ENCODE measurements around the gene SLC7A9.

SLC7A9 gene

GRCh38 chr19:32819419-32820400 is 49.9 kb downstream of the SLC7A9 start:
- H3K9me3 ChIP-seq (ENCODE audit: control insufficient read depth, insufficient read depth, low read length) = no peaks in the 10 kb centered on the region
- no peaks in the 10 kb centered on the region for H3K27me3 ChIP-seq (ENCODE audit: control insufficient read depth, insufficient read depth, low read length)
- no peak overlapping the region for H3K9ac ChIP-seq (ENCODE audit: low read depth, low read length)
- no peak overlapping the region for H3K4me3 ChIP-seq (ENCODE audit: low read depth, low read length)
- H3K4me1 ChIP-seq (ENCODE audit: control insufficient read depth, insufficient read depth, low read length) = peaks cover 14% of the 10 kb centered on the region
- H3K36me3 ChIP-seq (ENCODE audit: control insufficient read depth, insufficient read depth, low read length) = no peaks in the 10 kb centered on the region

- Histone ChIP-seq H3K9ac (ENCODE audit: low read depth, low read length) (no peak overlapping the region), H3K4me3 (ENCODE audit: low read depth, low read length) (no peak overlapping the region), H3K36me3 (ENCODE audit: control insufficient read depth, insufficient read depth, low read length) (no peaks in the 10 kb centered on the region), H3K4me1 (ENCODE audit: control insufficient read depth, insufficient read depth, low read length) (peaks cover 13% of the 10 kb centered on the region), H3K9me3 (ENCODE audit: control insufficient read depth, insufficient read depth, low read length) (no peaks in the 10 kb centered on the region), H3K27me3 (ENCODE audit: control insufficient read depth, insufficient read depth, low read length) (no peaks in the 10 kb centered on the region)
These were observed 51.0 kb downstream of the SLC7A9 start for GRCh38 chr19:32818536-32818935.

- Histone ChIP-seq H3K9me3 (ENCODE audit: control insufficient read depth, insufficient read depth, low read length) (no peaks in the 10 kb centered on the region), H3K4me1 (ENCODE audit: control insufficient read depth, insufficient read depth, low read length) (peaks cover 13% of the 10 kb centered on the region), H3K4me3 (ENCODE audit: low read depth, low read length) (no peak overlapping the region), H3K9ac (ENCODE audit: low read depth, low read length) (no peak overlapping the region), H3K36me3 (ENCODE audit: control insufficient read depth, insufficient read depth, low read length) (no peaks in the 10 kb centered on the region), H3K27me3 (ENCODE audit: control insufficient read depth, insufficient read depth, low read length) (no peaks in the 10 kb centered on the region)
These were observed 51.7 kb downstream of the SLC7A9 start for GRCh38 chr19:32817569-32818476.

GRCh38 chr19:32816555-32817099 is 52.9 kb downstream of the SLC7A9 start:
- H3K27me3 ChIP-seq (ENCODE audit: control insufficient read depth, insufficient read depth, low read length) = no peaks in the 10 kb centered on the region
- H3K4me1 ChIP-seq (ENCODE audit: control insufficient read depth, insufficient read depth, low read length) = peaks cover 13% of the 10 kb centered on the region
- no peak overlapping the region for H3K9ac ChIP-seq (ENCODE audit: low read depth, low read length)
- no peaks in the 10 kb centered on the region for H3K9me3 ChIP-seq (ENCODE audit: control insufficient read depth, insufficient read depth, low read length)
- H3K36me3 ChIP-seq (ENCODE audit: control insufficient read depth, insufficient read depth, low read length) = no peaks in the 10 kb centered on the region
- H3K4me3 ChIP-seq (ENCODE audit: low read depth, low read length) = no peak overlapping the region

GRCh38 chr19:32814624-32815023 is 54.9 kb downstream of the SLC7A9 start:
- Histone ChIP-seq H3K9me3 (ENCODE audit: control insufficient read depth, insufficient read depth, low read length) (no peaks in the 10 kb centered on the region), H3K4me3 (ENCODE audit: low read depth, low read length) (no peak overlapping the region), H3K36me3 (ENCODE audit: control insufficient read depth, insufficient read depth, low read length) (no peaks in the 10 kb centered on the region), H3K9ac (ENCODE audit: low read depth, low read length) (no peak overlapping the region), H3K4me1 (ENCODE audit: control insufficient read depth, insufficient read depth, low read length) (peaks cover 13% of the 10 kb centered on the region), H3K27me3 (ENCODE audit: control insufficient read depth, insufficient read depth, low read length) (no peaks in the 10 kb centered on the region)

- Histone ChIP-seq H3K4me1 (ENCODE audit: control insufficient read depth, insufficient read depth, low read length) (peaks cover 13% of the 10 kb centered on the region), H3K27me3 (ENCODE audit: control insufficient read depth, insufficient read depth, low read length) (no peaks in the 10 kb centered on the region), H3K4me3 (ENCODE audit: low read depth, low read length) (no peak overlapping the region), H3K36me3 (ENCODE audit: control insufficient read depth, insufficient read depth, low read length) (no peaks in the 10 kb centered on the region), H3K9me3 (ENCODE audit: control insufficient read depth, insufficient read depth, low read length) (no peaks in the 10 kb centered on the region), H3K9ac (ENCODE audit: low read depth, low read length) (no peak overlapping the region)
These were observed 55.6 kb downstream of the SLC7A9 start for GRCh38 chr19:32813862-32814425.

- peaks cover 13% of the 10 kb centered on the region for H3K4me1 ChIP-seq (ENCODE audit: control insufficient read depth, insufficient read depth, low read length)
- no peak overlapping the region for H3K4me3 ChIP-seq (ENCODE audit: low read depth, low read length)
- no peaks in the 10 kb centered on the region for H3K36me3 ChIP-seq (ENCODE audit: control insufficient read depth, insufficient read depth, low read length)
- H3K9me3 ChIP-seq (ENCODE audit: control insufficient read depth, insufficient read depth, low read length) = no peaks in the 10 kb centered on the region
- H3K27me3 ChIP-seq (ENCODE audit: control insufficient read depth, insufficient read depth, low read length) = no peaks in the 10 kb centered on the region
- H3K9ac ChIP-seq (ENCODE audit: low read depth, low read length) = no peak overlapping the region
These were observed 57.0 kb downstream of the SLC7A9 start for GRCh38 chr19:32812571-32812970.

GRCh38 chr19:32812036-32812435 is 57.5 kb downstream of the SLC7A9 start:
- H3K27me3 ChIP-seq (ENCODE audit: control insufficient read depth, insufficient read depth, low read length) = no peaks in the 10 kb centered on the region

GRCh38 chr19:32811151-32811550 is 58.4 kb downstream of the SLC7A9 start:
- H3K9ac ChIP-seq (ENCODE audit: low read depth, low read length) = no peak overlapping the region
- H3K4me3 ChIP-seq (ENCODE audit: low read depth, low read length) = no peak overlapping the region
- H3K36me3 ChIP-seq (ENCODE audit: control insufficient read depth, insufficient read depth, low read length) = no peaks in the 10 kb centered on the region
- H3K27me3 ChIP-seq (ENCODE audit: control insufficient read depth, insufficient read depth, low read length) = no peaks in the 10 kb centered on the region
- peaks cover 2% of the 10 kb centered on the region for H3K4me1 ChIP-seq (ENCODE audit: control insufficient read depth, insufficient read depth, low read length)
- H3K9me3 ChIP-seq (ENCODE audit: control insufficient read depth, insufficient read depth, low read length) = no peaks in the 10 kb centered on the region

More at GRCh38 chr19:32812036-32812435, 57.5 kb downstream of the SLC7A9 start:
- Histone ChIP-seq H3K4me1 (ENCODE audit: control insufficient read depth, insufficient read depth, low read length) (peaks cover 10% of the 10 kb centered on the region), H3K4me3 (ENCODE audit: low read depth, low read length) (no peak overlapping the region), H3K9me3 (ENCODE audit: control insufficient read depth, insufficient read depth, low read length) (no peaks in the 10 kb centered on the region), H3K9ac (ENCODE audit: low read depth, low read length) (no peak overlapping the region), H3K36me3 (ENCODE audit: control insufficient read depth, insufficient read depth, low read length) (no peaks in the 10 kb centered on the region)

- no peaks in the 10 kb centered on the region for H3K4me1 ChIP-seq (ENCODE audit: control insufficient read depth, insufficient read depth, low read length)
- H3K9ac ChIP-seq (ENCODE audit: low read depth, low read length) = no peak overlapping the region
- H3K4me3 ChIP-seq (ENCODE audit: low read depth, low read length) = no peak overlapping the region
- no peaks in the 10 kb centered on the region for H3K27me3 ChIP-seq (ENCODE audit: control insufficient read depth, insufficient read depth, low read length)
- H3K9me3 ChIP-seq (ENCODE audit: control insufficient read depth, insufficient read depth, low read length) = no peaks in the 10 kb centered on the region
- no peaks in the 10 kb centered on the region for H3K36me3 ChIP-seq (ENCODE audit: control insufficient read depth, insufficient read depth, low read length)
These were observed 59.1 kb downstream of the SLC7A9 start for GRCh38 chr19:32810452-32810851.

- Histone ChIP-seq H3K9ac (ENCODE audit: low read depth, low read length) (no peak overlapping the region), H3K36me3 (ENCODE audit: control insufficient read depth, insufficient read depth, low read length) (no peaks in the 10 kb centered on the region), H3K9me3 (ENCODE audit: control insufficient read depth, insufficient read depth, low read length) (no peaks in the 10 kb centered on the region), H3K27me3 (ENCODE audit: control insufficient read depth, insufficient read depth, low read length) (no peaks in the 10 kb centered on the region), H3K4me1 (ENCODE audit: control insufficient read depth, insufficient read depth, low read length) (no peaks in the 10 kb centered on the region), H3K4me3 (ENCODE audit: low read depth, low read length) (no peak overlapping the region)
These were observed 59.8 kb downstream of the SLC7A9 start for GRCh38 chr19:32809754-32810153.
